IPS-20b (cell line): ENCODE measurements around the gene CDK9.
"Not testable (repeated sequence)": the region's sequence is repeated elsewhere in the genome, so short reads cannot be mapped to it uniquely, and the experiment has no call there.

Experiments used
- H3K27ac ChIP-seq: one replicate; pipeline ENCODE4 v1.5.1; 2013; ENCODE audit warnings: low read length
- H3K27me3 ChIP-seq: 2 replicates; pipeline ENCODE4 v1.6.1; 2013; ENCODE audit warnings: mild to moderate bottlenecking, low read length, inconsistent platforms; ENCODE audit not compliant: insufficient read depth
- H3K36me3 ChIP-seq: 2 replicates; pipeline ENCODE4 v1.6.1; 2013; ENCODE audit warnings: low read depth, mild to moderate bottlenecking, inconsistent platforms, low read length, moderate library complexity; ENCODE audit not compliant: insufficient read depth
- H3K4me1 ChIP-seq: 2 replicates; pipeline ENCODE4 v1.6.1; 2013; ENCODE audit warnings: mild to moderate bottlenecking, control low read depth, inconsistent platforms, low read length, moderate library complexity; ENCODE audit not compliant: insufficient read depth
- H3K4me3 ChIP-seq: 2 replicates; pipeline ENCODE4 v1.5.1; 2013; ENCODE audit warnings: mild to moderate bottlenecking, low read length, inconsistent platforms
- H3K9ac ChIP-seq: 2 replicates; pipeline ENCODE4 v1.6.1; 2013; ENCODE audit warnings: low read depth, mild to moderate bottlenecking, inconsistent platforms, low read length, moderate library complexity
- H3K9me3 ChIP-seq: 2 replicates; pipeline ENCODE4 v1.6.1; 2013; ENCODE audit warnings: mild to moderate bottlenecking, low read depth, low read length, inconsistent platforms; ENCODE audit not compliant: insufficient read depth

Gene CDK9

GRCh38 chr9:127822108-127822507, 36.3 kb downstream of the CDK9 start:
- no peaks in the 10 kb centered on the region for H3K4me1 ChIP-seq
- H3K27ac ChIP-seq: no peak overlapping the region
- no peaks in the 10 kb centered on the region for H3K9me3 ChIP-seq
- no peak overlapping the region for H3K4me3 ChIP-seq
- no peak overlapping the region for H3K9ac ChIP-seq
- peaks cover 14% of the 10 kb centered on the region for H3K27me3 ChIP-seq
- H3K36me3 ChIP-seq: no peaks in the 10 kb centered on the region

GRCh38 chr9:127825319-127826051, 39.7 kb downstream of the CDK9 start:
- Histone ChIP-seq H3K4me1 (peaks cover 8% of the 10 kb centered on the region; the same call in 1 of the 2 replicates), H3K27ac (no peak overlapping the region), H3K9ac (no peak overlapping the region), H3K36me3 (no peaks in the 10 kb centered on the region), H3K27me3 (peaks cover 23% of the 10 kb centered on the region), H3K9me3 (no peaks in the 10 kb centered on the region), H3K4me3 (peak overlapping the region; percentile 33; the same call in 1 of the 2 replicates)

- H3K4me1 ChIP-seq: peaks cover 8% of the 10 kb centered on the region; the same call in 1 of the 2 replicates
- H3K27ac ChIP-seq: no peak overlapping the region
Measured at GRCh38 chr9:127826253-127826913, 40.5 kb downstream of the CDK9 start.

GRCh38 chr9:127828262-127829031, 42.6 kb downstream of the CDK9 start:
- Histone ChIP-seq H3K27ac (no peak overlapping the region), H3K27me3 (peaks cover 23% of the 10 kb centered on the region), H3K9me3 (no peaks in the 10 kb centered on the region), H3K36me3 (no peaks in the 10 kb centered on the region), H3K4me3 (peak overlapping the region; percentile 70), H3K4me1 (peaks cover 8% of the 10 kb centered on the region; the same call in 1 of the 2 replicates), H3K9ac (peak overlapping the region; percentile 69; the same call in 1 of the 2 replicates)

More at GRCh38 chr9:127826253-127826913, 40.5 kb downstream of the CDK9 start:
- H3K36me3 ChIP-seq: no peaks in the 10 kb centered on the region
- no peaks in the 10 kb centered on the region for H3K9me3 ChIP-seq
- H3K27me3 ChIP-seq: peaks cover 23% of the 10 kb centered on the region
- H3K4me3 ChIP-seq: no peak overlapping the region
- no peak overlapping the region for H3K9ac ChIP-seq

GRCh38 chr9:127829205-127829906, 43.5 kb downstream of the CDK9 start:
- no peak overlapping the region for H3K9ac ChIP-seq
- H3K4me1 ChIP-seq: peaks cover 8% of the 10 kb centered on the region; the same call in 1 of the 2 replicates
- H3K9me3 ChIP-seq: no peaks in the 10 kb centered on the region
- no peak overlapping the region for H3K4me3 ChIP-seq
- no peak overlapping the region for H3K27ac ChIP-seq
- no peaks in the 10 kb centered on the region for H3K36me3 ChIP-seq
- peaks cover 23% of the 10 kb centered on the region for H3K27me3 ChIP-seq

- H3K27ac ChIP-seq: no peak overlapping the region
- no peak overlapping the region for H3K4me3 ChIP-seq
- no peaks in the 10 kb centered on the region for H3K9me3 ChIP-seq
- H3K9ac ChIP-seq: no peak overlapping the region
- H3K27me3 ChIP-seq: peaks cover 8% of the 10 kb centered on the region
- H3K36me3 ChIP-seq: no peaks in the 10 kb centered on the region
- H3K4me1 ChIP-seq: peaks cover 11% of the 10 kb centered on the region; the same call in 1 of the 2 replicates
Measured at GRCh38 chr9:127832248-127832647, 46.4 kb downstream of the CDK9 start.

- H3K4me3 ChIP-seq: no peak overlapping the region
- H3K36me3 ChIP-seq: no peaks in the 10 kb centered on the region
- no peak overlapping the region for H3K9ac ChIP-seq
- no peaks in the 10 kb centered on the region for H3K27me3 ChIP-seq
- H3K4me1 ChIP-seq: peaks cover 9% of the 10 kb centered on the region; the same call in 1 of the 2 replicates
- no peaks in the 10 kb centered on the region for H3K9me3 ChIP-seq
- no peak overlapping the region for H3K27ac ChIP-seq
Measured at GRCh38 chr9:127833555-127833954, 47.7 kb downstream of the CDK9 start.

GRCh38 chr9:127835991-127836516, 50.2 kb downstream of the CDK9 start:
- no peaks in the 10 kb centered on the region for H3K27me3 ChIP-seq
- no peaks in the 10 kb centered on the region for H3K9me3 ChIP-seq
- H3K36me3 ChIP-seq: no peaks in the 10 kb centered on the region
- H3K4me3 ChIP-seq: no peak overlapping the region
- no peak overlapping the region for H3K27ac ChIP-seq
- H3K4me1 ChIP-seq: peaks cover 3% of the 10 kb centered on the region; the same call in 1 of the 2 replicates
- H3K9ac ChIP-seq: no peak overlapping the region

GRCh38 chr9:127836561-127836960, 50.7 kb downstream of the CDK9 start:
- not testable (repeated sequence) for H3K4me1 ChIP-seq, H3K36me3 ChIP-seq, H3K27me3 ChIP-seq, H3K4me3 ChIP-seq, H3K27ac ChIP-seq, H3K9me3 ChIP-seq, H3K9ac ChIP-seq

- no peak overlapping the region for H3K4me3 ChIP-seq
- no peaks in the 10 kb centered on the region for H3K36me3 ChIP-seq
- H3K27me3 ChIP-seq: no peaks in the 10 kb centered on the region
- H3K4me1 ChIP-seq: peaks cover 3% of the 10 kb centered on the region; the same call in 1 of the 2 replicates
- no peak overlapping the region for H3K9ac ChIP-seq
- no peaks in the 10 kb centered on the region for H3K9me3 ChIP-seq
- no peak overlapping the region for H3K27ac ChIP-seq
Measured at GRCh38 chr9:127837346-127837745, 51.5 kb downstream of the CDK9 start.
